WTC11 (cell line): ENCODE data around the gene CLEC3B.

Experiments used
- ATF3 ChIP-seq: sonication (generic); formaldehyde crosslinking; conservative IDR thresholded peaks from 2 replicates; pipeline ENCODE4 v1.8.1; 2022; ENCODE audit warnings: mild to moderate bottlenecking, missing genetic modification reagents
- CBFB ChIP-seq: sonication (generic); formaldehyde crosslinking; IDR thresholded peaks from 2 replicates; pipeline ENCODE4 v1.8.1; 2022; ENCODE audit warnings: mild to moderate bottlenecking, low read depth, missing genetic modification reagents
- CREB1 ChIP-seq: sonication (generic); formaldehyde crosslinking; IDR thresholded peaks from 2 replicates; pipeline ENCODE4 v1.8.0; 2023; ENCODE audit warnings: mild to moderate bottlenecking, missing genetic modification reagents
- CTCF ChIP-seq: fragments of 200-600 bp; IDR thresholded peaks from 2 replicates; pipeline ENCODE4 v1.8.0; 2022; ENCODE audit warnings: antibody characterized with exemption
- ETV6 ChIP-seq: sonication (generic); formaldehyde crosslinking; IDR thresholded peaks from 2 replicates; pipeline ENCODE4 v1.8.1; 2022; ENCODE audit warnings: mild to moderate bottlenecking, missing genetic modification reagents
- NFATC4 ChIP-seq: fragments of 250-450 bp; sonication (Bioruptor Pico); IDR thresholded peaks from 2 replicates; pipeline ENCODE4 v1.9.0; 2021; ENCODE audit warnings: mild to moderate bottlenecking
- RELA ChIP-seq: sonication (generic); formaldehyde crosslinking; IDR thresholded peaks from 2 replicates; pipeline ENCODE4 v1.8.1; 2022; ENCODE audit warnings: missing genetic modification reagents, mild to moderate bottlenecking, borderline replicate concordance
- USF1 ChIP-seq: sonication (generic); formaldehyde crosslinking; IDR thresholded peaks from 2 replicates; pipeline ENCODE4 v1.8.0; 2022; ENCODE audit warnings: mild to moderate bottlenecking, missing genetic modification reagents
- ZNF121 ChIP-seq: sonication (generic); formaldehyde crosslinking; IDR thresholded peaks from 2 replicates; pipeline ENCODE4 v1.8.0; 2023; ENCODE audit warnings: missing genetic modification reagents
- ZNF416 ChIP-seq: fragments of 250-450 bp; sonication (Bioruptor Pico); IDR thresholded peaks from 2 replicates; pipeline ENCODE4 v1.9.0; 2021; ENCODE audit warnings: mild to moderate bottlenecking, inconsistent platforms
- TF ChIP-seq, protein P1 (sequence below): sonication (generic); formaldehyde crosslinking; IDR thresholded peaks from 2 replicates; pipeline ENCODE4 v1.8.0; 2022; ENCODE audit warnings: mild to moderate bottlenecking, missing genetic modification reagents
- TF ChIP-seq, protein P2 (sequence below): sonication (generic); formaldehyde crosslinking; IDR thresholded peaks from 2 replicates; pipeline ENCODE4 v1.8.1; 2022; ENCODE audit warnings: low read depth, missing genetic modification reagents, borderline replicate concordance
- TF ChIP-seq, protein P3 (sequence below): sonication (generic); formaldehyde crosslinking; IDR thresholded peaks from 2 replicates; pipeline ENCODE4 v1.8.1; 2022; ENCODE audit warnings: mild to moderate bottlenecking, missing genetic modification reagents, moderate library complexity, borderline replicate concordance

DNA sequence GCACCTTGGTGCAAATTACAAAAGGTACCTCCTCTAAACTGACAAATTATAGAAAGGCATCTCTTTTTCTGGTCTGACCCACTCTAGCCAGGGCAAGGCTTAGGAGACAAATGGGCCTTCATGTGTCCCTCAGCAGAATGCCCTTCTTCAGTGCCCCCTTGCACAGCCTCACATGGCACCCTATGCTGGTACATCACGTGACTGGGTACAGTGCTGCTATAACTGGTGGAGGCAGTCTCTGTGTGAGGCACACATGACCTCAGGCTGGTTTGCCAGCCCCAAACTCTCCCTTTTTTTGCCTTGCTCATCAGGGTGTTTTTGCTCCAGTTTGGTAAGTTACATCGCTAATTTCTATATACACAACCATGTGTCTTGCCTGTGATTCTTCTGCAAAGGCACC is 3.1 kb downstream of the CLEC3B start:
- TF ChIP-seq ZNF121 (CRISPR knock-in tag) = no peak
- no peak for TF ChIP-seq CTCF
- TF ChIP-seq, protein P1, sequence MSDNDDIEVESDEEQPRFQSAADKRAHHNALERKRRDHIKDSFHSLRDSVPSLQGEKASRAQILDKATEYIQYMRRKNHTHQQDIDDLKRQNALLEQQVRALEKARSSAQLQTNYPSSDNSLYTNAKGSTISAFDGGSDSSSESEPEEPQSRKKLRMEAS = no peak
- no peak for TF ChIP-seq CREB1 (CRISPR knock-in tag)
- no peak for TF ChIP-seq RELA (CRISPR knock-in tag)
- TF ChIP-seq ATF3 = no peak
- TF ChIP-seq ETV6 = no peak
- TF ChIP-seq, protein P2, sequence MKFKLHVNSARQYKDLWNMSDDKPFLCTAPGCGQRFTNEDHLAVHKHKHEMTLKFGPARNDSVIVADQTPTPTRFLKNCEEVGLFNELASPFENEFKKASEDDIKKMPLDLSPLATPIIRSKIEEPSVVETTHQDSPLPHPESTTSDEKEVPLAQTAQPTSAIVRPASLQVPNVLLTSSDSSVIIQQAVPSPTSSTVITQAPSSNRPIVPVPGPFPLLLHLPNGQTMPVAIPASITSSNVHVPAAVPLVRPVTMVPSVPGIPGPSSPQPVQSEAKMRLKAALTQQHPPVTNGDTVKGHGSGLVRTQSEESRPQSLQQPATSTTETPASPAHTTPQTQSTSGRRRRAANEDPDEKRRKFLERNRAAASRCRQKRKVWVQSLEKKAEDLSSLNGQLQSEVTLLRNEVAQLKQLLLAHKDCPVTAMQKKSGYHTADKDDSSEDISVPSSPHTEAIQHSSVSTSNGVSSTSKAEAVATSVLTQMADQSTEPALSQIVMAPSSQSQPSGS (CRISPR knock-in tag) = no peak
- TF ChIP-seq ZNF416 = no peak
- TF ChIP-seq CBFB (CRISPR knock-in tag) = no peak
- TF ChIP-seq, protein P3, sequence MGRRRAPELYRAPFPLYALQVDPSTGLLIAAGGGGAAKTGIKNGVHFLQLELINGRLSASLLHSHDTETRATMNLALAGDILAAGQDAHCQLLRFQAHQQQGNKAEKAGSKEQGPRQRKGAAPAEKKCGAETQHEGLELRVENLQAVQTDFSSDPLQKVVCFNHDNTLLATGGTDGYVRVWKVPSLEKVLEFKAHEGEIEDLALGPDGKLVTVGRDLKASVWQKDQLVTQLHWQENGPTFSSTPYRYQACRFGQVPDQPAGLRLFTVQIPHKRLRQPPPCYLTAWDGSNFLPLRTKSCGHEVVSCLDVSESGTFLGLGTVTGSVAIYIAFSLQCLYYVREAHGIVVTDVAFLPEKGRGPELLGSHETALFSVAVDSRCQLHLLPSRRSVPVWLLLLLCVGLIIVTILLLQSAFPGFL (CRISPR knock-in tag) = no peak
- TF ChIP-seq NFATC4 (CRISPR knock-in tag) = no peak
- TF ChIP-seq USF1 (CRISPR knock-in tag) = no peak
